Measurements from ENCODE around the gene MGA. TPM values are rescaled to one million over a fixed set of nuclear protein-coding genes. Genes with fewer than 3 reads are reported as not detected.

MGA gene
- total RNA-seq, 1 donor from 2014 or later: 29.6 TPM

DNA sequence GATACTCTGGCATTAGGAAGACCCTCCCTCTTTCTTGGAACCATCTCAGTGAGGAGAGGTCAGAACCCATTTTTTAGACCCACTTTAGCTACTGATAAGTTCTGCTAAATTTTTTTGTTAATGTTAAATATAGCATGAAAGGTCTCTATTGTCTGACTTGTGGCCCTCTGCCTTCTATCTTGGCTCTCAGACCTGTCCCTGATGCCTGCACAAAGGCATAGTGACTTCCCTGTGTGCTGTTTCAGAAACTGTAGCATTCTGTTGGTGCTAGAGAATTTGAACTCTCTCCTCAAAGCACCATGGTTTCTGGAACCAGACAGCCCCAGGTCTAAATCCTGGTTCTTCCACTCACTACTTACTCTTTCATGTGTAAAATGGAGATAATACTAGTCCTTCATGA lies 129.5 kb downstream of the MGA start:
- no peaks in the 10 kb centered on the region for H3K27me3 ChIP-seq (ENCODE audit: low read depth)
- no peak for DNase-seq
- peaks cover 52% of the 10 kb centered on the region for H3K4me1 ChIP-seq
- TF ChIP-seq, protein P1, sequence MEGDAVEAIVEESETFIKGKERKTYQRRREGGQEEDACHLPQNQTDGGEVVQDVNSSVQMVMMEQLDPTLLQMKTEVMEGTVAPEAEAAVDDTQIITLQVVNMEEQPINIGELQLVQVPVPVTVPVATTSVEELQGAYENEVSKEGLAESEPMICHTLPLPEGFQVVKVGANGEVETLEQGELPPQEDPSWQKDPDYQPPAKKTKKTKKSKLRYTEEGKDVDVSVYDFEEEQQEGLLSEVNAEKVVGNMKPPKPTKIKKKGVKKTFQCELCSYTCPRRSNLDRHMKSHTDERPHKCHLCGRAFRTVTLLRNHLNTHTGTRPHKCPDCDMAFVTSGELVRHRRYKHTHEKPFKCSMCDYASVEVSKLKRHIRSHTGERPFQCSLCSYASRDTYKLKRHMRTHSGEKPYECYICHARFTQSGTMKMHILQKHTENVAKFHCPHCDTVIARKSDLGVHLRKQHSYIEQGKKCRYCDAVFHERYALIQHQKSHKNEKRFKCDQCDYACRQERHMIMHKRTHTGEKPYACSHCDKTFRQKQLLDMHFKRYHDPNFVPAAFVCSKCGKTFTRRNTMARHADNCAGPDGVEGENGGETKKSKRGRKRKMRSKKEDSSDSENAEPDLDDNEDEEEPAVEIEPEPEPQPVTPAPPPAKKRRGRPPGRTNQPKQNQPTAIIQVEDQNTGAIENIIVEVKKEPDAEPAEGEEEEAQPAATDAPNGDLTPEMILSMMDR (IDR thresholded peaks at IDR 0.05; ENCODE audit: borderline replicate concordance): no peak
- H3K9me3 ChIP-seq (replicated peaks): no peaks in the 10 kb centered on the region
- H3K36me3 ChIP-seq: no peaks in the 10 kb centered on the region
- H3K27ac ChIP-seq (replicated peaks): peak overlapping the region; percentile 69
- intact Hi-C loops (cut with micrococcal nuclease): no loop called here
- no peak overlapping the region for H3K4me3 ChIP-seq

DNA sequence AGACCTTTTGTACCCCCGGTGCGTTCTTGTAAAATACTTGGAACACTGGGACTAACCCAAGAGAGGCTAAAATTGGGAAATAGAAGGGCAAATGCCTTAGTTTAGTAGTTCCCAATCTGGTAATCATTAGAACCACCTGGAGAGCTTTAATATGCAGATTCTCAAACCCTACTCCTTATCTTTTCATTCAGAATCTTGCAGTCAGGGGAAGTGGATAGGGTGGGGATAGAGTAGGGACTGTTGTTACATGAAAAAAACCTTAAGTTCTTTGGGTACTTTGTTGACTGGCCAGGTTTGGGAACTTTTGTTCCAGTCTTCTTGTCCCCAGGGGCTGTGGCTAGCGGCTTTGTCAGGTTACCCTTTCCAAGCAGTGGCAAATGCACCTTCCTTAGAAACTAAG lies 130.0 kb downstream of the MGA start:
- Histone ChIP-seq H3K36me3 (no peaks in the 10 kb centered on the region), H3K4me3 (peak overlapping the region; percentile 0), H3K27ac (replicated peaks) (peak overlapping the region; percentile 69), H3K4me1 (peaks cover 52% of the 10 kb centered on the region), H3K9me3 (replicated peaks) (no peaks in the 10 kb centered on the region), H3K27me3 (ENCODE audit: low read depth) (no peaks in the 10 kb centered on the region)
- intact Hi-C loops (cut with micrococcal nuclease): no loop called here
- TF ChIP-seq, protein P1 (IDR thresholded peaks at IDR 0.05; ENCODE audit: borderline replicate concordance): no peak
- no peak for DNase-seq

DNA sequence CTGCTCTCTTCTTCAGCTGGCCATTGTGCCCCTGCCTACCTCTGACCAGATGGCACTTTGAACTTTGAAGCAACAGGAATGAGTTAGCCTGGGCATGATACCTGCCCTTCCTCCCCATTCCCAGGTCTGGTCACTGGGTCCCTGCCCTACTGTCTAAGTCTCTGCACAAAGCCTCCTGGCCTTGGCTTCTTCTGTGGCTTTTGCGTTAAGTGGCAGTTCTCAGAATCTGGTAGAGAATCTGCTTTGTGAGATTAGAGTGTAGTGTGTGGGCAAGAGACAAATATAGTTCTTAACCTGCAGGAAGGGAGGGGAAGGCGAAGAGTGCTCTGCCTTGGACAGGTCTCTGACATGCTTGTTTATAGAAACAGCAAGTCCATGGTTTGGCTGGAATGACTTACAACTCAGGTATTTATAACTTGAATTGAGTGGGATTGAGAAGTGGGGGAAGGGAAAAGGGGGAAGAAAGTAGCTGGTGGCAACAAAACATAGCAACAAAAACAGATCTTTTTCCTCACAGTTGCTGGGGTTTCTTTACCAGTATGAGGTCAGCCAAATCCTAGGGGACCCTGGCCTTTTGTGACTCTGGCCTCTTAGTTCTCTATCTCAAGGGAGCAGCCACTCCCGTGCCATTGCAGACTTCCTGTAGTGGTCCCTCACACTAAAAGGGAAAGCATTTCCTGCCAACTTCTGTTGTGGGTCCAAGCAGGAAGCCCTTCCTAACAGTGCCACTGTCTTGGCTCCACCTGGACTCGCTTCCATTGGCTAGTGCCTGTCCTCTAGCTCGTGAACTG lies 130.7 kb downstream of the MGA start:
- no peak for DNase-seq
- Histone ChIP-seq H3K36me3 (no peaks in the 10 kb centered on the region), H3K9me3 (replicated peaks) (no peaks in the 10 kb centered on the region), H3K27ac (replicated peaks) (peak overlapping the region; percentile 69), H3K27me3 (ENCODE audit: low read depth) (no peaks in the 10 kb centered on the region), H3K4me3 (peak overlapping the region; percentile 0), H3K4me1 (peaks cover 56% of the 10 kb centered on the region)
- TF ChIP-seq, protein P1 (IDR thresholded peaks at IDR 0.05; ENCODE audit: borderline replicate concordance): no peak
- intact Hi-C loops (cut with micrococcal nuclease): no loop called here

DNA sequence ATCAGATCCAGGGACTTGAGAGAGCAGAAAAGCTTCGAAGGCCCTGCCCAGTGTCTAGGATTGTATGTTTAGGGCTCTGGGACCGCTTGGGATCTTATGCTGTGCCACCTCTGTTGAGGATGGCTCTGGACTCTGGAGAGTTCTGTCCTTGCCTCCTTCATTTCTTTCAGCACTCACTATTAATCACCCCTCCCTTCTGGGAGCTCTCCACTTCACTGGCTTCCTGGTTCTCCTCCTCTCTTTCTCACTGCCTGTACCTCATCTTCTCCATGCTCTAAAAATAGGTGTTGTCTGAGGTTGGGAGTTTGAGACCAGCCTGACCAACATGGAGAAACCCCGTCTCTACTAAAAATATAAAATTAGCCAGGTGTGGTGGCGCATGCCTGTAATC lies 131.3 kb downstream of the MGA start:
- peak overlapping the region; percentile 69 for H3K27ac ChIP-seq (replicated peaks)
- H3K9me3 ChIP-seq (replicated peaks): no peaks in the 10 kb centered on the region
- TF ChIP-seq, protein P1 (IDR thresholded peaks at IDR 0.05; ENCODE audit: borderline replicate concordance): no peak
- DNase-seq: no peak
- no peaks in the 10 kb centered on the region for H3K36me3 ChIP-seq
- H3K4me1 ChIP-seq: peaks cover 61% of the 10 kb centered on the region
- H3K27me3 ChIP-seq (ENCODE audit: low read depth): no peaks in the 10 kb centered on the region
- intact Hi-C loops (cut with micrococcal nuclease): no loop called here
- no peak overlapping the region for H3K4me3 ChIP-seq

DNA sequence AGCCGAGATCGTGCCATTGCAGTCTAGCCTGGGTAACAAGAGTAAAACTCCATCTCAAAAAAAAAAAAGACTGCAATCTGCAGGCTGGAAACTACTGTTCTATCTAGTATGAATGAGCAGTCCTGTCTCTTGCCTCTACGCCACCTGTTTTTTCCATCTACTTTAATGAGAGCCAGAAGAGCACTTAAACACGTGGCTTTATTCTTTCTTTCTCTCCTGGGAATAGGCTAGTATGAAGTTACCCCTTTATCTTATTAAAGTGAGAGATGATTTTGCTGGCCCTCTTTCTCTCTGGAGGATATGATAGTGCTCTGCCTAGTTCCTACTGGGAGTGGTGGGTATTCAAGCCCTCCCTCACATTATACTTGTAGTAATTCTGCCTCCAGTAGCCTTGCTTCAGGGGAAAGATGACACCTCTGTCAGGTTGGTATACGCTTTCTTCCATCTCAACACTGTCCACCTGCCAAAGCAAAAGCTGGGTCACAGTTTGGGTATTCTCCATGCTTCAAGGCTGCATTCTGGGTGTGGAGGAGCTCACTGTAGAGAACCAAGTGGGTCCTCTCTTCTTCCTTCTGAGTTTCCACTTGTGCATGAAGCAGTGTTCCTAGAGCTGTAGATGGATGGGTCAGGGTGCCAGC lies 131.9 kb downstream of the MGA start:
- Histone ChIP-seq H3K4me1 (peaks cover 67% of the 10 kb centered on the region), H3K36me3 (no peaks in the 10 kb centered on the region), H3K27ac (replicated peaks) (peak overlapping the region; percentile 69), H3K4me3 (no peak overlapping the region), H3K27me3 (ENCODE audit: low read depth) (no peaks in the 10 kb centered on the region), H3K9me3 (replicated peaks) (no peaks in the 10 kb centered on the region)
- TF ChIP-seq, protein P1 (IDR thresholded peaks at IDR 0.05; ENCODE audit: borderline replicate concordance): no peak
- intact Hi-C loops (cut with micrococcal nuclease): no loop called here
- no peak for DNase-seq
